ENCODE data around the gene SPTB.

SPTB gene

DNA sequence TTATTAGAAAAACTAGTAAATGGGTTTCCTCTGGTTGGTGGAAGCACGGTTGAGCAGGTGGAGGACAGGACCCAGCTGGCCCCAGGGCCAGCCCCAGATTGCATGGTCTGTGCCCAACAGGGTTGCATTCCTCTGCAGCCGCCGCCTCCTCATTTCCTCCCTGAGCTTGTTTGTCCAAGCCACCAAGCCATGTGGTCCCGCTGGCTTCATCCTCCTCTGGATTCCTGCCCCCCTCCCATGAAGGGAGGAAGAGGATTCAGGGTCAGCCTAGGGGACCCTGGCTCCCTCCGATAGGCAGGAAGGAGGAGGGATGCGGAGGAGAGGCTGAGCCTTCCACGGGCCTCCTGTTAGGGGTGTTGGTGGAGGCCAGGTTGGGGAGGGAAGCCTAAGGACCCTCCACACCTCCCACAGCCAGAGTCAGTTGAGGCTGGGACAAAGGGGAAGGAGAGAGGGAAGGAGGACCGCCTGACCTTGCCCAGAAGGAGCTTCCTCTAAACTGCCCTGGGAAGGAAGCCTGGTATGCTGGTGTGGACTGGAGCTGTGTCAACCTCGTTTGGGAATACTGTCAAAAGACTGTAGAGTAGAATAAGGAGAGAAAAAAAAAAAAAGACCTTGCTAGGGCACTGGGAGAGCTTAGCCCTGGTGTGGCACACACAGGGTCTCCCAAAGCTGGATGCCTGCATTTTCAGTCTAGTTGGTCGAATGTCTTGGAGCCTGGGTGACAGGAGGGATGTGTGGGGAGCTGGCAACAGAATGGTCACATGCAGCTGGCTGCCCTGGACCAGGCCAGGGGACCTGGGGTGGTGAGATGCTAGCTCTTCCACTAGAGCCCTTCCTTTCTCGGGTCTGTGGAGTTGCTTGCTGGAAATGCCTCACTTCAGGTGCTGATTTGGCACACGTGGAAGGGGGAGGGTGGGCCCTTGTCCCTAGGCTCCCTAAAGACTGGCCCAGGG is 133.1 kb downstream of the SPTB start:
- DNase-seq, result no peak

DNA sequence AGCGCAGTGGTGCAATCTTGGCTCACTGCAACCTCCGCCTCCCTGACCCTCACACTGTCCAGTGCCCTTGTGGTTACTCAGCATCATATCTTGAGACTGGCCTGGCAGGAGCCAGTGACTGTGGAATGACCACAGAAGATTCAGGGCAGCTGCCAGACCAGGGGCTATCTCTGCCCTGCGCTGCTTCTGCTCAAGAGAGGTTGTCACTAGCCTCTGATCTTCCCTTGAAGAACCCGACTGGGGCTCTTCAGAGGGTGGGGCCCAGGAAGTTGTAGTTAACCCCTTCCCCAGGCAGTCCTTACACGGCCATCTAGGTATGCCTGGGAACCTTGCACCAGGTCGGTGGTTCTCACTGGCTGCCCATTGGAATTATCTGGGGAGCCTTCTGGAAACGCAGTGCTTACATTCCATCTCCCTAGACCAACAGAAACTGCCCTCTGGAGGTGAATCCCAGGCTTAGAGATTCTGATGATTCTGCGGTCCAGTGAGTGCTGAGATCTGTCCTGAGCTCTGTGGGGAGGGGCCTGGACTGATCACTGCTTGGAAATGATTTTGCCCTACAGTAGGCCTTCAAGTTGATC is 134.1 kb downstream of the SPTB start:
- DNase-seq, result no peak

DNA sequence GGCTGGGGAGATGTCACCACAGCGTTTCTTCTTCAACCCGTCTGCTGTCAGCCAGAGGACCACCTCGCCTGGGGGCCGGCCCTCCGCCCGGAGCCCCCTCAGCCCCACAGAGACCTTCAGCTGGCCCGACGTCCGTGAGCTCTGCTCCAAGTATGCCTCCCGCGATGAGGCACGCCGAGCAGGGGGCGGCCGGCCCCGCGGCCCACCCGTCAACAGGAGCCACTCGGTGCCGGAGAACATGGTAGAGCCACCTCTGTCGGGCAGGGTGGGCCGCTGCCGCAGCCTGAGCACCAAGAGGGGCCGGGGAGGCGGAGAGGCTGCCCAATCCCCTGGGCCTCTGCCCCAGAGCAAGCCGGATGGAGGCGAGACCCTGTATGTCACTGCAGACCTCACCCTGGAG is 136.6 kb downstream of the SPTB start:
- no peak for DNase-seq

DNA sequence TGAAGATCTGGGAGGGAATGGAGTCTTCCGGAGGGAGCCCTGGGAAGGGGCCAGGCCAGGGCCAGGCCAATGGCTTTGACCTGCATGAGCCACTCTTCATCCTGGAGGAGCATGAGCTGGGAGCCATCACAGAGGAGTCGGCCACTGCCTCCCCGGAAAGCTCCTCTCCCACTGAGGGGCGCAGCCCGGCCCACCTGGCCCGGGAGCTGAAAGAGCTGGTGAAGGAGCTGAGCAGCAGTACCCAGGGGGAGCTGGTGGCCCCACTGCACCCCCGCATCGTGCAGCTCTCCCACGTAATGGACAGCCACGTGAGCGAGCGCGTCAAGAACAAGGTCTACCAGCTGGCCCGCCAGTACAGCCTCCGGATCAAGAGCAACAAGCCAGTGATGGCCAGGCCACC is 137.7 kb downstream of the SPTB start:
- DNase-seq, result no peak

DNA sequence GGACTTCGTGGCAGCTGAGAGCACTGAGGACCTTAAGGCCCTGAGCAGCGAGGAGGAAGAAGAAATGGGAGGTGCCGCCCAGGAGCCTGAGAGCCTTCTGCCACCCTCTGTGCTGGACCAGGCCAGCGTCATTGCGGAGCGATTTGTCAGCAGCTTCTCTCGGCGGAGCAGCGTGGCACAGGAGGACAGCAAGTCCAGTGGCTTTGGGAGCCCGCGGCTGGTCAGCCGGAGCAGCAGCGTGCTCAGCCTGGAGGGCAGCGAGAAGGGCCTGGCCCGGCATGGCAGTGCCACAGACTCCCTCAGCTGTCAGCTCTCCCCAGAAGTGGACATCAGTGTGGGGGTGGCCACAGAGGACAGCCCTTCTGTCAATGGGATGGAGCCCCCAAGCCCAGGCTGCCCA is 138.5 kb downstream of the SPTB start:
- no peak for DNase-seq

DNA sequence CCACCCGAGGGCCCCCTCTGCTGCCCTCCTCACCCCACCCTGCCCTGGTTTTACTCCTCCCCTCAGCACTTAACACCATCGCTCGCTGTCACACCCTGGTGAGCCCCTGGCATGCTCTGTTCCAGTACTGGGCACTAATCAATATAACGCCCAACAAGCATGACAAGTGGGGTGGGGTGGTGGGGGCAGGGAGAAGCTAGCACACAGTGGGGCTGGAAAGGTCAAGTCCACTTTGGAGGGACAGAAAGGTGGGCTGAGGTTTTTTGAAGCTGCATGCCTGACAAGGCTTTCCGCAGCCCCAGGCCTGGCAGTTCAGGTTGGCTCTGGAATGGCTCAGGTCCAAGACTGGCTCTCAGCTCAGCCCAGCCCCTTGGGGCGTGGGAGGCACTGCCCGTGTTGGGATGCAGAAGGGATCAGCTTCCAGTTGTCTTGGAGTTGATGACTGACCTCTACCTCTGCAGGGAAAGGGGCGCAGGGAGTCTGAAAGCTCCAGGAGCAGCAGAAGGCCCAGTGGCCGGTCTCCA is 141.4 kb downstream of the SPTB start:
- DNase-seq, result no peak

DNA sequence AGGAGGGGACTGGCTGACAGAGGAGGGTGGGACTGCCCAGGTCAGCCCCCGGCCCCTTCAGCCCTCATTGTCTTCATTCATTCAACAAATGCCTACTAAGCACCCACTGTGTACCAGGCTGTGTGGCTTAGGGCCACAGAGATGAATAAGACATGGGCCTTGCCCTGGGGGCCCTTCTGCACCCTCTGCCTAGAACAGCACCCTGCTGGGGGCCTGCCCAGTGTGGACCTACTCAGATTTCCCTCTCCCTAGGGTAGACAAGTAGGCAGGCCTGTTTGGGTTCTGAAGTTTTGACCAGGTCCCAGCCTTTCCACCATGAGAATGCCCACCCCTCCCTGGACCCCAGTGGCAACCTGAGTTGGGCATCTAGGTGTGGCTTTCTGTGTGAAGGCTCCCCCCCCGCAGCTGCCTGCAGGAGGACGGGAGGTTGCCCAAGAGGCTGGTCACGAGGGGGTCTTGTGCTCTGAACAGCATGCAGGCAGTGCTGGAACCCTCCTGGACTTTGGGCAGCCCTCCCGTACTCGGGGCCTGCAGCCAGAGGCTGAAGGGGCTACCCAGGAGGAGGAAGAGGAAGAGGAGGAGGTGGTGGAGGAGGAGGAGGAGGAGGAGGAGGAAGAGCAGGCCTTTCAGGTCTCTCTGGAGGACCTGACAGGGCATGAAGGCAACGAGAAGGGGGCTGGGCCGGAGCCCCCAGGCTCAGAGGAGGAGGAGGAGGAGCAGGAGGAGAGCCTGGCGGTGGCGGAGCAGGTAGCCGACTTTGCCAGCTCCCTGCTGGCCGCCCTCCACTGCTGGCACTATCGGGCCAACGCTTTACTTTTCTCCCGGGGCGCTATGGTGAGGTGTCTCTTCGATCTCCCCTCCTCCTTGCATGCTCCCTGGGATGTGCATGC is 142.1 kb downstream of the SPTB start:
- no peak for DNase-seq

DNA sequence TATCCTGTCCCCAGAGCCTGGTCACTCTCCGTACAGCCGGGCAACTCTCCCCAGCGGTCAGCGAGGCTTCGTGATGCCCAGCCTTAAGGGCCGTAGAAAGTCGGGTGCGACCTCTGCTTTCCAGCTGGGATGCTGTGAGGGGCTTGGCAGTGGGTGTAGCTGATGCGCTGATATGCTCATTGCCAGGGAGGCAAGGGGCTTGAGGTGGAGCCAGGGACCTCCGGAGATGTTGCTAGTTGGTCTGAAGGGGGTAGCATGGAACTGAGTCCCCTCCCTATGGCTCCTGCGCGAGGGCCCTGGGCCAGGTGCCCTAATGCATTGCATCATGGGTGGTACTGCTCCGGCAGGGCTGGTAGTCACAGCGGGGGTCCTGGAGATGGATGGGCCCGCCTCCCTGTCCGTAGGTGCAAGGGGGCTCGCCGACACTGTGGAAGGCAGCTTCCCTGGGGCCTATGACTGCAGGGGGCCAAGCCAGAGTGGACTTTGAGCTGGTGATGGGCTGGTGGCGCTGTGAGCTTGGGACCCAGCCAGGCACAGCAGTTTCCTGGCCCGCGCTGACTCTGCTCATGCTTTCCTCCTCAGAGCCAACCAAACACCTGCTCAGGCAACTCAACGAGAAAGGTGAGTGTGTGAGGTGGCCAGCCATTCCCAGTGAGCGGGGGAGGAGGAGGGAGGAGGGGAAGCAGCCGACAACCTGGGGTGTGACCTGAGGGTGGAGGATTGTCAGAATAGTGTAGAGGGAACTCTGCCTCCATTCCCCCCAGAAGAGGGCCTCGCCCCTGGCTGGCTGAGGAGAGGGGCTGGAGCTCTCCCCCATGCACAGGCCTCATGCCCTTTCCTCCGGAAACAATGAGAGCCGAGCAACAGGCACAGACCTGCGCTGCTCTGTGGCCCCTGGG is 143.2 kb downstream of the SPTB start:
- DNase-seq, result no peak

DNA sequence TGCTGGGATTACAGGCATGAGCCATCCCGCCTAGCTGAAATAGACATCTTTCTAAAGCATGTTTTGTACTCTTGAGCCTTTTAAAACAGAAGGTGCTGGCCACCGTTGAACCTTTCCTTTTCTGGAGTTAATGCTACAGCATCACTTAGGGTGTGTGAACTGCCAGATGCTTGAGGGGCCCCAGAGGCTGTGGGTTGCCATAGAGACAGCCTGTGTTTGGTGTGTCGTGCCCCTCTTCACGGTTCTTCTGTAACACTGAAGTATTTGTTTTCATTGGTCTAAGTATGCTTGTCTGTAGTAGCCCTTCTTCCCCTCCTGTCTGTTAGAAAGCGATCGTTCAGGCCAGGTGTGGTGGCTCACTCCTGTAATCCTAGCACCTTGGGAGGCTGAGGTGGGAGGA is 144.7 kb downstream of the SPTB start:
- peak; percentile 79 for DNase-seq

DNA sequence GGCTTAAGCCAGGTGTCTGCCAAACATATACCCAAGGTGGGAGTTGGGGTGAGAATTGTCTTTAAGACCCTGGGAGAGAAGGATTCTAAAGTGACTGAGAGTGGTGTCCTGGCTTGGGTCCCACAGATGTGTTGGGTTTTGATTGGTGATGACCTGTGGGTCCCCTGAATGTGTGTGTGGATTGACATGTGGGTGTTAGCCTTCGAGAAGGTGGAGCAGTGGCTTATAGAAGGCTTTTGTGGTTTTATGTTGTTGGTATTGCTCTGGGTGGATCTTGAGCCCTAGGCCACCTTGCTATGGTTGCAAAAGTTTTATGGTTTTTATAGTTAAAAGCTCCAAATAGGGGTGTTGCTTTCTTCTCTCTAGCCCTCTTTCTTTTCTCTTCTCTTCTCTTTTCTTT is 145.8 kb downstream of the SPTB start:
- no peak for DNase-seq

DNA sequence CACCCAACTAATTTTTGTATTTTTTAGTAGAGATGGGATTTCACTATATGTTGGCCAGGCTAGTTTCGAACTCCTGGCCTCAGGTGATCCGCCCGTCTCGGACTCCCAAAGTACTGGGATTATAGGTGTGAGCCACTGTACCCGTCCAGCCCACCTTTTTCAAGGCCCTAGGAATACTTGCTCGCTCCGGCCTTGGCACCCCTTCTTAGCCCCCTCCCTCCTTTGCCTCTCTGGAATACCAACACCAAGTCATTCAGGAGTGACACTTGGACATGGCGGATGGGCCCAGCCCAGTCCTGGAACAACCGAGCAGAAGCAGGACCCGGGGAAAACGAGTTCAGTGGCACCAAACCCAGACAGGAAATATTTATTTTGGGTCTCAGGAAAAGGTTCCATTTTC is 146.4 kb downstream of the SPTB start:
- no peak for DNase-seq

DNA sequence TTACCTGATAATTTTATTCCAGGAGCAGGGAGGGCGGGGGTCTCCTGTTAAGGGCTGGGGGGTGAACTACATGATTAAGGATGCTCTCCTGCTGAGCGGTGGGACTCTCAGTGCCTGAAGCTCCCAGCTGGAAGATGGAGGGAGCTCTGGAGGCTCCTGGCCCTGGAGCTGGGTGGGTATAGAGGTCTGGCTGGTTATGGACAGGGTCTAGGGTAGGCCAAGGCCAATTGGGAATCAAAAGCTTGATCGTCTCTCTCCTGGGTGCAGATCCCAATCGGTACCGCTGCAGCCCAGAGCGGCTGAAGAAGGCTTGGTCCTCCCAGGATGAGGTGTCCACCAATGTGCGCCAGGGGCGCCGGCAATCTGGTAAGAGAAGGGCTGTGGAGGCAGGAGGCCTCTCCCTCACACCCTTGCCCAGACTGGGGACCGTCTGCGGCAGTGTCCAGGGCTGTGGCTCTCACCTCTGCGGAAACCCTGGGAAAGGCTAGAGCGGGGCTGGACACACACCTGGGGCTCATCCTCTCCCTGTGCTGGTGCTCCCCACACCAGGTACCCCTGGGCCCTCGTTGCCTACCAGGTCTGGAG is 147.1 kb downstream of the SPTB start:
- DNase-seq, result no peak

DNA sequence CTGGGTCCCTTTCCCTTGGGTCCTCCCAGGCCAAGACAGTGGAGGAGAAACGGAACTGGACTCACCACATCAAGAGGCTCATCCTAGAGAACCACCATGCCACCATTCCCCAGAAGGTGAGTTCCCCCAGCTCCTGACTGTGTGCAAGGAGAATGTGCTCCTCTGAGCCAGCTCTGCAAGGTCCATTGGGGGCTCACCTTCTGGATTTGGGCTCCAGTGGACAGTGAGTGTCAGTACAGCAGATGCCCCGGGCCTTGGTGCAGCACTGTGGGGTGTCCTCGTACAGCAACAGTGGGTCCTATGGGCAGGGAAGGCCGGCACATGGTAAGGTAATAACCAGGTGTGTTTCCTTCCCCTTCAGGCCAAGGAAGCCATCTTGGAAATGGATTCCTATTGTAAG is 147.6 kb downstream of the SPTB start:
- no peak for DNase-seq

DNA sequence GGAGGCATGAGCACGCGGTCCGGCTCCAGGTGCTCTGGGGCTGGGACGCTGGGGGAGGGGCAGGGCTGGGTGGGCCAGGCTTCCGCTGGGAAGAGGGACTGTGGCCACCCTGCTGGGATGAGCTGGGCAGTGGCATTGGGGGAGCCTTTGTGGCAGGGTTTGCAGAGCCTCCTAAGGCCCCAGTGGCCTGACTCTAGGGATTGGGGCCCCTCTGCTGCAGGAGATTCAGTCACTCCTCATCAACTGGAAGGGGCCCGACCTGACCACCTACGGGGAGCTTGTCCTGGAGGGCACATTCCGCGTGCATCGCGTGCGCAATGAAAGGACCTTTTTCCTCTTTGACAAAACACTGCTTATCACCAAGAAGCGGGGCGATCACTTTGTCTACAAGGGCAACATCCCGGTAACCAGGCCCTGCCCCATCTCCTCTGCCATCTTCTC is 148.5 kb downstream of the SPTB start:
- DNase-seq, result no peak

DNA sequence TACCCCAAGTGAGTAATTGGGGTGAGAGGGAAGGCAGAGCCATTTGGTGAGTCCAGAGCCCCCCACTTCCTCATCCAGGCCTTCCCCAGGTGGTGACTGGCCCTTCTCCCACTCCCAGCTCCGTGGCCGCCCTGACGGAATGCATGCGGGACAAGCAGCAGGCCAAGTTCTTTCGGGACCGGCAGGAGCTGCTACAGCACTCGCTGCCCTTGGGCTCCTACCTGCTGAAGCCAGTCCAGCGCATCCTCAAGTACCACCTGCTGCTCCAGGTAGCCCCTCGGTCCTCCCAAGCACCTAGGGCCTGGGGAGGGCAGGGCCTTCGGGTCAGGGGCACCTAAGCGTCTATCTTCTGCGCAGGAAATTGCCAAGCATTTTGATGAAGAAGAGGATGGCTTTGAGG is 149.0 kb downstream of the SPTB start:
- DNase-seq, result no peak

DNA sequence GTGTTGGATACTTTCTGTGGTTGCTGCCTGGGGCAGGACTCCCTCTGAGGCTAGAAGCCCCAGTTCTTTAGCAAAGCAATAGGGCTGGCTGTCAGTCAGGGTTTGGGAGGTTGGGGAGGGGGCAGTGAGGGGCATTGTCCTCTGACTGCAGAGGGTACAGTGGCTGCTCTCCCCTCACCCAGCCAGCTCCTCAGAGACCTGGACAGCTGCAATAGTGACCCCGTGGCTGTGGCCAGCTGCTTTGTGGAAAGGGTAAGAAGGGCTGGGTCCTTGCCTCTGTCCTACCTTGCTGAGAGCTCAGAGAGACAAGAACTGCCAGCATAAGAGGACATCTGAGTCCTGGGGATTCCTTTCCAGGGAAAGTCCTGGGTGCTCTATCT is 149.7 kb downstream of the SPTB start:
- DNase-seq, result no peak

DNA sequence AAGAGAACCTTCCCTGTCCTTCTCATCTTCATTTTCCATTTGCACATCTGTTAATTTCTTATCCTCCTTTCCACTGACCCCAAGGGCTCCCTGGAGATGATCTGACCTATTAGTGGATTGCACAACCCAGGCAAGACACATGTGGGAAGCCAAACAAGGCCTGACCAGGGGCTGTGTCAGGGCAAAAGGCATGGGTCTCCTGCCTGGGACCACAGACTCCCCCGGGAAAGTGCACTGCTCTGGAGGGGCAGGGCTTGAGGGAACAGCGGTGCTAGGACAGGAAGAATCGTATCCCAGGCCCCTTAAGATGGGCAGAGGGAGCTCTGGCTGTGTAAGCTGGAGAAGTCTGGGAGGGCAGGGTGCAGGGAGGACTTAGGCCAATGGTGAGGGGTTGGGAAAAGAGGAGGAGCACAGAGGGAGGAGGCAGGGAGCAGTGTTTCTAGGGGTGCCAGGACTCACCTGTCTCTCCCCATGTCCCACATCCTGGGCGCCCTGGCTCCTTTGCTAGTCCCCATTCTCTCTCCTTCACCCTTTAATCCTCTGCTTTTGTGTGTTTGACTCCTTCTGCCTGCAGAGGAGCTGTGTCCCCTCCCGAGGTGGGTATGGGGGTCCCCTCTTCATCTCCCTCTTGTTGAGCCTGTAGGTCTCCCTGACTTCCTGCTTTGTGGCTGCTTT is 150.2 kb downstream of the SPTB start:
- no peak for DNase-seq

DNA sequence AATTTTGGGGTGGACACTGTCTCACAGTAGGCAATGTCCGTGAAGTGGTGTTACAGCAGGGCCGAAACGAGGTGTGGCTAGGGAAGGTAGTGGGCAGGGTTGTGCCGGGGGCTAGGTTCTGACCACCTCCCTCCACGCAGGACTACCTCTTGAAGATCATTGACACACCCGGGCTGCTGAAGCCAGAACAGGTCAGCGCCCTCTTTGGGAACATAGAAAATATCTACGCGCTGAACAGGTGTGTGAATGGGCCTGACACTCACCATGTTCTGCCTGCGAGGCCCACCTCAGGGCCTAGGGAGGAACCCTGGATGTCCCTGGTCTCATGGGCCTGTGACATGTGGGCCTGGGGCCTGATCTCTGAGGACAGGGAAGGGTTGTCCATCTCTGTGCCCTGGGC is 150.9 kb downstream of the SPTB start:
- no peak for DNase-seq

DNA sequence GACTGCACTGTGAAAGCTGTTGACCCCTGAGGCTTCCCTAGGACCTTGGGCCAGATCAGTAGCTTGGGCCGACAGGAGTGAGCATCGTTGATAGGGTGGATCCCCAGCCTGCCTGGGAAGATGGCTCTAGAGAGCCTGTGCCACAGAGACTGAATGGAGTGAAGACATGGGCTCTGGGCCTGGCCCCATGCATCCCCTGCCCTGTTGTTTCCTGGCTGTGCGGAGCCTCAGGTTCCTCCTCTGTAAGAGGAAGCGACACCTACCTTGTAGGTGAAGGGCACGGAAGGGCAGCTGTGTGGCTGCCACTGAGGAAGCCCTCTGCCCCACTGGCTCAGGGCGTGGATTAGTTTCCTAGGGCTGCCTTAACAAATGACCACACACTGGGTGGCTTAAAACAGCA is 151.6 kb downstream of the SPTB start:
- no peak for DNase-seq

DNA sequence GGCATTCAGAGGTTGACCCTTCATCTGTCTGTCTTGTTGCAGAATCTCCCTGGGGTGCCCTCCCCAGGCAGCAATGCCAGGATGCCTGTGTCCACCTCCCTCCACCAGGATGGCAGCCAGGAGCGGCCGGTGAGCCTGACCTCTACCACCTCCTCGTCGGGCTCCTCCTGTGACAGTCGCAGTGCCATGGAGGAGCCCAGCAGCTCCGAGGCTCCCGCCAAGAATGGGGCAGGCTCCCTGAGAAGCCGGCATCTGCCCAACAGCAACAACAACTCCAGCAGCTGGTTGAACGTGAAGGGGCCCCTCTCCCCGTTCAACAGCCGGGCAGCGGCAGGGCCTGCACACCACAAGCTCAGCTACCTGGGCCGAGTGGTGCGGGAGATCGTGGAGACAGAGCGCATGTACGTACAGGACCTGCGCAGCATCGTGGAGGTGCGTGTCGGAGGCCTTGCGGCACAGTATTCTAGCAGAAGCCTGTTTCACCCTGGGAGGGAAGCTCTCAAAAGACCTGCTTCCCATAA is 152.1 kb downstream of the SPTB start:
- no peak for DNase-seq

DNA sequence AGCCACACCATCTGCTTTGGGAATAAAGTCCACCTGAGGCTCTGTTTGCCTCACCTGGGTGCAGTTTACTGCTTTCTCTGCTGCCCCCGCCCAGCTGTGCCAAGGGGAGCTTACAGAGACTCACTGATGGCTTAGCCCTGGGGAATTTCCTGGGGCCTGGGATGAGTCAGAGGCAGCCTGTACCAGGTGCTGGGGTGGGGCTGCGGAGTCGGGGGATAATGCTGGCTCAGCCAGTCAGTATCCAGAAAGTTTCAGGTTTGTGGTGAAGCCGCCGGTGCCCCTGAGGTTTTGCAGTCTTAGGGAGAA is 153.2 kb downstream of the SPTB start:
- peak; percentile 97 for DNase-seq
